HEK293T (cell line): ENCODE results near the gene NDE1.
"Not testable (repeated sequence)": the region's sequence is repeated elsewhere in the genome, so short reads cannot be mapped to it uniquely, and the experiment has no call there.

ENCODE experiments used
- CTCF ChIA-PET: fragments of 350-600 bp; formaldehyde crosslinking; extraction: SDS; loops from one replicate; lab custom pipeline; 2021; ENCODE audit warnings: antibody characterized with exemption, inconsistent platforms; lab: Yijun Ruan, JAX
- POLR2A ChIA-PET: fragments of 350-600 bp; formaldehyde crosslinking; extraction: SDS; loops from one replicate; lab custom pipeline; 2020; ENCODE audit warnings: antibody characterized with exemption, inconsistent platforms; lab: Yijun Ruan, JAX
- DNase-seq: peaks from one replicate; pipeline ENCODE4 v3.0.0; 2012; ENCODE audit warnings: mixed read lengths; ENCODE audit errors: extremely low spot score
- ARNT ChIP-seq: fragments of 450-650 bp; IDR thresholded peaks from 2 replicates; pipeline ENCODE4 v1.6.1; 2017; ENCODE audit warnings: mild to moderate bottlenecking
- BHLHE40 ChIP-seq: fragments of 450-650 bp; IDR thresholded peaks from 2 replicates; pipeline ENCODE4 v1.6.1; 2016; ENCODE audit warnings: mild to moderate bottlenecking, moderate library complexity, borderline replicate concordance
- CTBP1 ChIP-seq: fragments of 450-650 bp; IDR thresholded peaks from 2 replicates; pipeline ENCODE4 v1.6.1; 2016; ENCODE audit warnings: borderline replicate concordance
- ELF4 ChIP-seq: fragments of 450-650 bp; IDR thresholded peaks from 2 replicates; pipeline ENCODE4 v1.6.1; 2017; ENCODE audit warnings: antibody characterized with exemption
- FOXA1 ChIP-seq: fragments of 450-650 bp; IDR thresholded peaks from 2 replicates; pipeline ENCODE4 v1.6.1; 2016; ENCODE audit warnings: mild to moderate bottlenecking
- FOXK2 ChIP-seq: fragments of 450-650 bp; IDR thresholded peaks from 2 replicates; pipeline ENCODE4 v1.6.1; 2016; ENCODE audit warnings: mild to moderate bottlenecking
- FOXM1 ChIP-seq: fragments of 450-650 bp; IDR thresholded peaks from 2 replicates; pipeline ENCODE4 v1.6.1; 2017; ENCODE audit warnings: mild to moderate bottlenecking, borderline replicate concordance
- HDGF ChIP-seq: fragments of 450-650 bp; IDR thresholded peaks from 2 replicates; pipeline ENCODE4 v1.6.1; 2017; ENCODE audit warnings: antibody characterized with exemption, borderline replicate concordance
- L3MBTL2 ChIP-seq: fragments of 450-650 bp; conservative IDR thresholded peaks from 2 replicates; pipeline ENCODE4 v1.6.1; 2016; ENCODE audit warnings: mild to moderate bottlenecking
- LEF1 ChIP-seq: fragments of 450-650 bp; IDR thresholded peaks from 2 replicates; pipeline ENCODE4 v1.6.1; 2017; ENCODE audit warnings: mild to moderate bottlenecking, borderline replicate concordance
- NFRKB ChIP-seq: fragments of 450-650 bp; IDR thresholded peaks from 2 replicates; pipeline ENCODE4 v1.6.1; 2016; ENCODE audit warnings: mild to moderate bottlenecking, moderate library complexity
- PKNOX1 ChIP-seq: fragments of 450-650 bp; IDR thresholded peaks from 2 replicates; pipeline ENCODE4 v1.6.1; 2016
- SP1 ChIP-seq: fragments of 450-650 bp; IDR thresholded peaks from 2 replicates; pipeline ENCODE4 v1.6.1; 2017
- SUZ12 ChIP-seq: fragments of 450-650 bp; IDR thresholded peaks from 2 replicates; pipeline ENCODE4 v1.6.1; 2016; ENCODE audit warnings: mild to moderate bottlenecking
- TARDBP ChIP-seq: fragments of 450-650 bp; IDR thresholded peaks from 2 replicates; pipeline ENCODE4 v1.6.1; 2016
- ZNF384 ChIP-seq: fragments of 450-650 bp; IDR thresholded peaks from 2 replicates; pipeline ENCODE4 v1.6.1; 2016

The NDE1 gene

GRCh38 chr16:15689290-15689689, 39.2 kb downstream of the NDE1 start:
- no peak for TF ChIP-seq FOXA1
- TF ChIP-seq FOXM1: no peak
- no peak for TF ChIP-seq FOXK2
- no peak for TF ChIP-seq ARNT
- no peak for TF ChIP-seq ELF4
- no peak for TF ChIP-seq PKNOX1
- TF ChIP-seq LEF1: no peak
- TF ChIP-seq HDGF: no peak
- TF ChIP-seq L3MBTL2: no peak
- no peak for TF ChIP-seq NFRKB
- TF ChIP-seq SUZ12: no peak
- TF ChIP-seq ZNF384: no peak
- no peak for TF ChIP-seq TARDBP
- no peak for TF ChIP-seq SP1
- TF ChIP-seq BHLHE40: no peak
- TF ChIP-seq CTBP1: no peak
- ChIA-PET POLR2A (no interaction called here), CTCF (no interaction called here)
- DNase-seq: no peak

- CTCF ChIA-PET: no interaction called here
- POLR2A ChIA-PET: no interaction called here
- no peak for DNase-seq
- no peak for TF ChIP-seq ELF4
- no peak for TF ChIP-seq TARDBP
- no peak for TF ChIP-seq FOXK2
- no peak for TF ChIP-seq L3MBTL2
- no peak for TF ChIP-seq PKNOX1
- no peak for TF ChIP-seq SUZ12
- no peak for TF ChIP-seq FOXM1
- TF ChIP-seq ZNF384: no peak
- TF ChIP-seq ARNT: no peak
- TF ChIP-seq CTBP1: no peak
- no peak for TF ChIP-seq FOXA1
- no peak for TF ChIP-seq LEF1
- TF ChIP-seq HDGF: no peak
- no peak for TF ChIP-seq NFRKB
- no peak for TF ChIP-seq SP1
- no peak for TF ChIP-seq BHLHE40
Measured at GRCh38 chr16:15690296-15690695, 40.3 kb downstream of the NDE1 start.

GRCh38 chr16:15691046-15691445, 41.0 kb downstream of the NDE1 start:
- ChIA-PET CTCF (no interaction called here), POLR2A (no interaction called here)
- DNase-seq: no peak
- TF ChIP-seq HDGF (no peak), FOXK2 (no peak), FOXA1 (no peak), L3MBTL2 (no peak), SP1 (no peak), ELF4 (no peak), TARDBP (no peak), PKNOX1 (no peak), ZNF384 (no peak), CTBP1 (no peak), FOXM1 (no peak)

GRCh38 chr16:15692508-15692907, 42.5 kb downstream of the NDE1 start:
- DNase-seq, CTCF ChIA-PET, POLR2A ChIA-PET: not testable (repeated sequence)

GRCh38 chr16:15694499-15694898, 44.5 kb downstream of the NDE1 start:
- ChIA-PET CTCF (interaction anchor here (0.6 to 1.4 kb wide), 2 partner anchors 13 to 378 kb away, joined by 3 to 4 read pairs; no protein-coding TSS in a partner anchor), POLR2A (no interaction called here)
- TF ChIP-seq LEF1: no peak
- no peak for TF ChIP-seq L3MBTL2
- TF ChIP-seq TARDBP: no peak
- no peak for TF ChIP-seq ARNT
- TF ChIP-seq ELF4: no peak
- no peak for TF ChIP-seq SP1
- TF ChIP-seq HDGF: no peak
- TF ChIP-seq NFRKB: no peak
- TF ChIP-seq FOXM1: no peak
- no peak for TF ChIP-seq CTBP1
- no peak for TF ChIP-seq PKNOX1
- TF ChIP-seq FOXK2: no peak
- no peak for TF ChIP-seq BHLHE40
- TF ChIP-seq ZNF384: no peak
- TF ChIP-seq SUZ12: no peak
- TF ChIP-seq FOXA1: no peak
- DNase-seq: no peak

GRCh38 chr16:15699819-15700218, 49.8 kb downstream of the NDE1 start:
- TF ChIP-seq FOXA1 (no peak), LEF1 (no peak)
- ChIA-PET CTCF (no interaction called here), POLR2A (no interaction called here)
- DNase-seq: no peak
